SH-SY5Y (cell line): ENCODE results near the gene N4BP2L1.

Source experiments
- GATA2 ChIP-seq: IDR thresholded peaks from 2 replicates; pipeline ENCODE4 v1.6.1; 2011; ENCODE audit warnings: mild to moderate bottlenecking, low read depth, low read length
- GATA3 ChIP-seq: IDR thresholded peaks from 2 replicates; pipeline ENCODE4 v1.6.1; 2011; ENCODE audit warnings: low read depth, mild to moderate bottlenecking, low read length, moderate library complexity

The N4BP2L1 gene

DNA sequence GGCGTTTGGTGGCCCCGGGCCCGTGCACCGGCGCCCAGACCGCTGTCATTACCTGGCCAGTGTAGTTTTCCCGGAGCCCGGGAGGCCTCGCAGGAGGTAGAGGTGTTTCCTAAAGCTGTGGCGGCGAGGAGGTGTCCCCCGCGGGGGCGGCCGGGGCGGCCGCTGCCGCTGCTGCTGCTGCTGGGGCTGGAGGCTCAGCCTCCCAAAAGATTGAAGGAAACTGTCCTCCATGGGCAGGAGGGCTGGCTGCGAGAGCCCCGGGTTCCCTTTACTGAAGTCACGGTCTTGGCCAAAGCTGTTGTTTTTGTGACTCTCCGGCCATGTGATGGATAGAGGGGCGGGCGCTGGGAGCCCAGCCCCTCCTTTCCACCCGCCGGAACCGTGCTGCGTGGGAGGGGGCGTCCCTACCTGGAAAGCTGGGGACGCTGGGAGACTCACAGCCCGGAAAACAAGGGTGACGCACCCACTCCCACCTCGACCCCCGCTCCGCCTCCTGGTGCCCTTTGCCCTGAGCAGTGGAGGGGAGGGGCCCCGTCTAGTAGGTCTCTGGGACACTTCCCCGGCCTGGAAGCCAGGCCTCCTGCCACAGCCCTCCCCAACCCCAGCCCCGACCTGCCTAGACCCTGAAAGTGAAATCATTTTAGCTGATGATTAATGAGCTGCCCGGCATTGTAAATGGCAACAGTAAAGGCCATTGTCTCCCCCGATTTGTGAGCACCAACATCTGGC is at the start of gene N4BP2L1:
Gene N4BP2L1, minus strand, starts transcription at position 279 of the 729 bp plus-strand sequence. Its CDS starts 48 bp downstream, at position 231.
- TF ChIP-seq GATA2 = no peak
- TF ChIP-seq GATA3 = no peak

DNA sequence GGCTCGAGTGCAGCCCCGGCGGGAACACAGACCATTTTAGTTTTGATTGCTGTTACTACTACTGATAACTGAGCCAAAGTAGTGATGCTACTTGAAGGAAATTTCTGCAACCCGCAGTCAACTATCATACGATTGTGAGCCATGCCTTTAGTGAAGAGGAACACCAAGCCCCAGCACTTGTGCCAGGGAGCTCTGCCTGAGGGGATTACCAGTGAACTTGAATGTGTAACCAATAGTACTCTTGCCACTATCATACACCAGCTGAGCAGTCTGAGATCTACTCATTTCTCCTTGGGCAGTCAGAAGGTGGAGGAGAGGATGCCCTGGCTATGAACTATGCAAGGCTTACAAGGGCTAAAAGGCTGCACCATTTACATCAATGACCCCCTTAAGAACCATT is 49.0 kb upstream of the N4BP2L1 start:
- TF ChIP-seq GATA2 = no peak
- TF ChIP-seq GATA3 = no peak

GRCh38 chr13:32476021-32476731 is 48.2 kb upstream of the N4BP2L1 start:
- TF ChIP-seq GATA3 (no peak), GATA2 (no peak)

DNA sequence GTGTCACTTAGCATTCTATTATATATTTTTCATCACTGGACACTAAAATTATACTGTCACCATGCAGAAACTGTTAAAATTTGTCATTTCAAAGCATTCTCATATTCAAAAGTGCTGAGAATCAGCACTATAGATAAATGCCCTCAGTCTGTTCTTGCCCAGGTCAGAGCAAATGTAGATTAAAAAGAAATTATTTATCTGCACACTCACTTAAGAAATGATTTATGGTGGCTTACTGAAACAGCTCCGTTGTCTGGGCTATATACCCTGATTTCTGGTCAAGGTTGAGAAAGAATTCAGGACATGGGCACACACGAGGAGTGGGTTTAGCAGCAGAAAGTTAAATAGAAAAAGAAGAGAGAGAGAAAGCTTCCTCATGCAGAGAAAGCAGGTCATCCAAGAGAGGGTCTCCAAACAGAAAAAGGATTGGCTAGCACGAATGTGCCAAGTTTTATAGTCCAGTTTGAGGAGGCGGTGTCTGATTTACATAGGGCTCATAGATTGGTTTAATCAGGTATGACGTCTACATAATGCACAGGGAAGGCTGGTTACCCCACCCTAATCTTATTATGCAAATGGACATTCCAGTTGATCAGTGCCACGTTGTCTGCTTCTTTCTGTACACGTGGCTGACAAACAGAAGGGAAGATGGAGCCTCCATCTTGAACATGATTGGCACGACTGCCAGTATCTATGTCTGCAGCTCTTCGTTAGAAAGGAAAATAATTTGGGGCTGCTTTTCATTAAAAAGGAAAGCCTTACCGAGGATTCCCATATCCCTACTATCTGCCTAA is 47.3 kb upstream of the N4BP2L1 start:
- TF ChIP-seq GATA3 (no peak), GATA2 (no peak)

DNA sequence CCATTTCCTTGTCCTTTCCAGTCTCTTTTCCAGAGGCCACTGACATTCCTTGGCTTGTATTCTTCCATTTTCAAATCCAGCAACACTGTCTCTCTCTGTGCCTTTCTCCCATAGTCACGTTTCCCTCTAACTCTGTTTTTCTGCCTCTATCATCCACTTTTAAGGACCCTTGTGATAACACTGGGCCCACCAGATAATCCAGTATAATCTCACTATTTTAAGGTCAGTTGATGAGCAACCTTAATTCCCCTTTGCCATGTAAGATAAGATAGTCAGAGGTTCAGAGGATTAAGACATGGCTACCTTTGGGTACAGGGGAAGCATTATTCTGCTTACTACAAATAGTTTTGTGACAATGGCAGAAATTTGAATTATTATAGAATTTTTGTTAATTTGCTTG is 45.7 kb upstream of the N4BP2L1 start:
- TF ChIP-seq GATA2 (no peak), GATA3 (no peak)

DNA sequence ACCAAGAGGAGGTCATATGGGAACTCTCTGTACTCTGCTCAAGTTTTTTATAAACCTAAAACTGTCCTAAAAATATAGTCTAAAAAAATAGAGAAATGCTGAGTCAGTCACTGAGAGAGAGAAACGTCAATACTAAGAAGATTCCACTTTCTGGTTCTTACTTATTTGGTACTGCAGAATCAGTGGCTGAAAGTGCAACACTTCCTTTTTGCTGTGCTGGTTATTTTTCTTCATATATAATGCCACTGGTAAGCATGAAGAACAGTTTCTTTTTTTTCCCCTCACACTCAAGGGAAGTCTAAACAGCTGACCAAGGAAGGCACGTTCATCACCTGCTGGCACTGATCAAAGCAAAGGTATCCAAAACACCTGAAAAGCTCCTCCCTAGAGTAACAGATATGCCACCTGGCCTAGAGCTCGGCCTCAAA is 44.3 kb upstream of the N4BP2L1 start:
- no peak for TF ChIP-seq GATA3
- TF ChIP-seq GATA2 = no peak

- TF ChIP-seq GATA2 (no peak), GATA3 (no peak)
Observed at GRCh38 chr13:32471187-32471922, 43.4 kb upstream of the N4BP2L1 start.

- no peak for TF ChIP-seq GATA2
Observed at GRCh38 chr13:32468502-32469142, 40.7 kb upstream of the N4BP2L1 start.

- TF ChIP-seq GATA2 (no peak), GATA3 (no peak)
Observed at GRCh38 chr13:32456591-32456990, 28.7 kb upstream of the N4BP2L1 start.

GRCh38 chr13:32455594-32455903 is 27.6 kb upstream of the N4BP2L1 start:
- TF ChIP-seq GATA3 (no peak), GATA2 (no peak)

- TF ChIP-seq GATA3 (no peak), GATA2 (no peak)
Observed at GRCh38 chr13:32454886-32455593, 27.1 kb upstream of the N4BP2L1 start.

- TF ChIP-seq GATA3 (no peak), GATA2 (no peak)
Observed at GRCh38 chr13:32453981-32454380, 26.1 kb upstream of the N4BP2L1 start.

DNA sequence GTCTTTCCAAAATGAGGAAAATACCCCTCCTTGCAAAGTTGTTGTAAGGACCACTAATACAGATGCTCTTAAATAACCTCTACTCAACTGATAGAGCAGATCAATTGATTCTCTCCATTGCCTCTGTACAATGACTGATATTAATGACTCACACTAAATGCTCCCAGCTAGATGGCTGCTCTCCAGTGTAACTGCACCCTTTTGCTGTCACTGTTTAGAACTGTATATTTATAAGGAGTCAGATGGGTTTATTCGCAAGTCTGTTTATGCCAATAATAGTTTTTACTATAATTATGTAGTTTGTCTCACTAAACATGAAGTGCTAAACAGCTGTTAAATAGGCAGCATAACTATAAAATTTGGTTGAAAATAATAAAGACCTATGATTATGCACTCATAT is 21.0 kb upstream of the N4BP2L1 start:
- TF ChIP-seq GATA2 (no peak), GATA3 (no peak)
